Vagina (tissue), 2 donors: Measurements from ENCODE around the gene WWTR1. TPM values are rescaled to one million over a fixed set of nuclear protein-coding genes. Genes with fewer than 3 reads are reported as not detected.

Experiments used
- DNase-seq, 2 donors: peaks; one replicate each; pipeline ENCODE4 v3.0.0-alpha.2; 2017; ENCODE audit errors: extremely low spot score in 2 of 2
- H3K27ac ChIP-seq: fragments of 200-600 bp; sonication (generic); one replicate; pipeline ENCODE4 v1.5.1; 2019
- H3K27me3 ChIP-seq: fragments of 200-600 bp; sonication (generic); one replicate; pipeline ENCODE4 v1.5.1; 2019
- H3K36me3 ChIP-seq, 2 donors: fragments of 200-600 bp; sonication (generic); one replicate each; pipeline ENCODE4 v1.5.1; 2017 to 2019
- H3K4me1 ChIP-seq: fragments of 200-600 bp; sonication (generic); one replicate; pipeline ENCODE4 v1.5.1; 2019
- H3K4me3 ChIP-seq, 2 donors: fragments of 200-600 bp; sonication (generic); 1 replicate in 1 of 2; 2 replicates in 1 of 2; pipeline ENCODE4 v1.5.1; 2016 to 2019
- H3K9me3 ChIP-seq: fragments of 200-600 bp; sonication (generic); one replicate; pipeline ENCODE4 v1.5.1; 2019
- CTCF ChIP-seq, 3 experiments: fragments of 450-650 bp in 2 of 3; fragments of 200-600 bp in 1 of 3; sonication (generic) in 1 of 3; IDR thresholded peaks; one replicate each; pipeline ENCODE4 v1.5.1; 2017 to 2019; ENCODE audit warnings: antibody characterized with exemption in 3 of 3, mild to moderate bottlenecking in 2 of 3, moderate library complexity in 2 of 3
- POLR2A ChIP-seq, 2 donors: fragments of 450-650 bp; IDR thresholded peaks; one replicate each; pipeline ENCODE4 v1.6.1; 2017; ENCODE audit warnings: antibody characterized with exemption in 2 of 2, mild to moderate bottlenecking in 2 of 2, moderate library complexity in 2 of 2
- POLR2AphosphoS5 ChIP-seq, 2 donors: sonication (generic); formaldehyde crosslinking; IDR thresholded peaks; one replicate each; pipeline ENCODE4 v1.9.0; 2017; ENCODE audit warnings: antibody characterized with exemption in 2 of 2, mild to moderate bottlenecking in 2 of 2, low read depth in 1 of 2; ENCODE audit not compliant: insufficient read depth in 1 of 2
- intact Hi-C: fragments of 100-400 bp; cut with DNase I; formaldehyde crosslinking; loops from one replicate; pipeline ENCODE4 v1.15.1; 2023
- total RNA-seq: library from RNA; depleted of rRNA; stranded (reverse); fragments of >200 nt; gene quantifications from one replicate; pipeline ENCODE4 v1.2.3, GENCODE V29; 2016

Gene WWTR1
- total RNA-seq, 1 donor from 2014 or later, result 181 TPM

- no peaks in the 10 kb centered on the region for H3K27me3 ChIP-seq
- no peak overlapping the region for H3K27ac ChIP-seq
- no peaks in the 10 kb centered on the region for H3K36me3 ChIP-seq
- H3K4me3 ChIP-seq, result no peak overlapping the region
- intact Hi-C loops, result no loop called here
- H3K4me1 ChIP-seq, result peaks cover 63% of the 10 kb centered on the region
- TF ChIP-seq CTCF (IDR thresholded peaks at IDR 0.05) (no peak), POLR2A (IDR thresholded peaks at IDR 0.05) (no peak), POLR2AphosphoS5 (IDR thresholded peaks at IDR 0.05; ENCODE audit: insufficient read depth in 1 of 2, low read depth in 1 of 2) (no peak)
- H3K9me3 ChIP-seq, result no peaks in the 10 kb centered on the region
- no peak for DNase-seq
Observed at GRCh38 chr3:149626671-149627070, 31.2 kb downstream of the WWTR1 start.

- intact Hi-C loops, result no loop called here
Observed at GRCh38 chr3:149625795-149626194, 32.0 kb downstream of the WWTR1 start.

GRCh38 chr3:149623824-149624223 lies 34.0 kb downstream of the WWTR1 start:
- peaks cover 72% of the 10 kb centered on the region for H3K4me1 ChIP-seq
- no peak overlapping the region for H3K4me3 ChIP-seq
- H3K9me3 ChIP-seq, result no peaks in the 10 kb centered on the region
- no peak overlapping the region for H3K27ac ChIP-seq
- intact Hi-C loops, result no loop called here
- no peaks in the 10 kb centered on the region for H3K36me3 ChIP-seq
- no peak for DNase-seq
- TF ChIP-seq POLR2AphosphoS5 (IDR thresholded peaks at IDR 0.05; ENCODE audit: insufficient read depth in 1 of 2, low read depth in 1 of 2) (no peak), POLR2A (IDR thresholded peaks at IDR 0.05) (no peak), CTCF (IDR thresholded peaks at IDR 0.05) (no peak)
- H3K27me3 ChIP-seq, result no peaks in the 10 kb centered on the region

More at GRCh38 chr3:149625795-149626194, 32.0 kb downstream of the WWTR1 start:
- Histone ChIP-seq H3K4me1 (peaks cover 65% of the 10 kb centered on the region), H3K27ac (no peak overlapping the region), H3K36me3 (no peaks in the 10 kb centered on the region), H3K4me3 (no peak overlapping the region), H3K27me3 (no peaks in the 10 kb centered on the region), H3K9me3 (no peaks in the 10 kb centered on the region)
- DNase-seq, result no peak
- TF ChIP-seq POLR2AphosphoS5 (IDR thresholded peaks at IDR 0.05; ENCODE audit: insufficient read depth in 1 of 2, low read depth in 1 of 2), result no peak
- no peak for TF ChIP-seq CTCF (IDR thresholded peaks at IDR 0.05)
- no peak for TF ChIP-seq POLR2A (IDR thresholded peaks at IDR 0.05)

- Histone ChIP-seq H3K27ac (no peak overlapping the region), H3K4me3 (no peak overlapping the region), H3K36me3 (no peaks in the 10 kb centered on the region), H3K4me1 (peaks cover 82% of the 10 kb centered on the region), H3K27me3 (no peaks in the 10 kb centered on the region), H3K9me3 (no peaks in the 10 kb centered on the region)
- intact Hi-C loops, result no loop called here
- TF ChIP-seq CTCF (IDR thresholded peaks at IDR 0.05) (no peak), POLR2A (IDR thresholded peaks at IDR 0.05) (no peak), POLR2AphosphoS5 (IDR thresholded peaks at IDR 0.05; ENCODE audit: insufficient read depth in 1 of 2, low read depth in 1 of 2) (no peak)
- DNase-seq, result no peak
Observed at GRCh38 chr3:149621218-149622005, 36.4 kb downstream of the WWTR1 start.

GRCh38 chr3:149620291-149621020 lies 37.4 kb downstream of the WWTR1 start:
- Histone ChIP-seq H3K27ac (no peak overlapping the region), H3K4me1 (peaks cover 76% of the 10 kb centered on the region), H3K9me3 (no peaks in the 10 kb centered on the region), H3K36me3 (no peaks in the 10 kb centered on the region), H3K4me3 (no peak overlapping the region), H3K27me3 (no peaks in the 10 kb centered on the region)
- intact Hi-C loops, result no loop called here
- no peak for DNase-seq
- no peak for TF ChIP-seq POLR2A (IDR thresholded peaks at IDR 0.05)
